ENCODE data around the gene ALDH1A3.
A peak's percentile ranks its signal among the peaks of the same experiment; 100 is the strongest.

ALDH1A3 gene

GRCh38 chr15:100909565-100909964 is 29.9 kb downstream of the ALDH1A3 start:
- Histone ChIP-seq H3K9me3 (ENCODE audit: low read depth, low read length) (no peaks in the 10 kb centered on the region), H3K9ac (ENCODE audit: insufficient read length) (no peak overlapping the region), H3K36me3 (ENCODE audit: insufficient read depth, low read length) (no peaks in the 10 kb centered on the region), H3K27ac (no peak overlapping the region), H3K4me3 (no peak overlapping the region)
- TF ChIP-seq FOXP2 (optimal IDR thresholded peaks at IDR 0.05; ENCODE audit: control extremely low read depth, extremely low read length, insufficient read depth) (no peak), POLR2AphosphoS5 (IDR thresholded peaks at IDR 0.05; ENCODE audit: borderline replicate concordance, low read depth, low read length) (no peak), EZH2 (IDR thresholded peaks at IDR 0.05) (no peak)
- DNase-seq (ENCODE audit: low read depth, low spot score): no peak

GRCh38 chr15:100909989-100910955 is 30.6 kb downstream of the ALDH1A3 start:
- no peak for DNase-seq (ENCODE audit: low read depth, low spot score)
- Histone ChIP-seq H3K36me3 (ENCODE audit: insufficient read depth, low read length) (no peaks in the 10 kb centered on the region), H3K9me3 (ENCODE audit: low read depth, low read length) (no peaks in the 10 kb centered on the region), H3K4me3 (no peak overlapping the region), H3K9ac (ENCODE audit: insufficient read length) (no peak overlapping the region), H3K27ac (no peak overlapping the region)
- TF ChIP-seq FOXP2 (optimal IDR thresholded peaks at IDR 0.05; ENCODE audit: control extremely low read depth, extremely low read length, insufficient read depth) (no peak), POLR2AphosphoS5 (IDR thresholded peaks at IDR 0.05; ENCODE audit: borderline replicate concordance, low read depth, low read length) (no peak), EZH2 (IDR thresholded peaks at IDR 0.05) (no peak)

- DNase-seq (ENCODE audit: low read depth, low spot score): no peak
- no peak overlapping the region for H3K9ac ChIP-seq (ENCODE audit: insufficient read length)
- H3K27ac ChIP-seq: no peak overlapping the region
- no peak overlapping the region for H3K4me3 ChIP-seq
- H3K9me3 ChIP-seq (ENCODE audit: low read depth, low read length): no peaks in the 10 kb centered on the region
- TF ChIP-seq EZH2 (IDR thresholded peaks at IDR 0.05) (no peak), POLR2AphosphoS5 (IDR thresholded peaks at IDR 0.05; ENCODE audit: borderline replicate concordance, low read depth, low read length) (no peak), FOXP2 (optimal IDR thresholded peaks at IDR 0.05; ENCODE audit: control extremely low read depth, extremely low read length, insufficient read depth) (no peak)
- H3K36me3 ChIP-seq (ENCODE audit: insufficient read depth, low read length): no peaks in the 10 kb centered on the region
These were observed 31.5 kb downstream of the ALDH1A3 start for GRCh38 chr15:100911086-100911485.

GRCh38 chr15:100913961-100914360 is 34.3 kb downstream of the ALDH1A3 start:
- H3K36me3 ChIP-seq (ENCODE audit: insufficient read depth, low read length): no peaks in the 10 kb centered on the region
- H3K9ac ChIP-seq (ENCODE audit: insufficient read length): no peak overlapping the region
- TF ChIP-seq EZH2 (IDR thresholded peaks at IDR 0.05) (no peak), FOXP2 (optimal IDR thresholded peaks at IDR 0.05; ENCODE audit: control extremely low read depth, extremely low read length, insufficient read depth) (no peak), POLR2AphosphoS5 (IDR thresholded peaks at IDR 0.05; ENCODE audit: borderline replicate concordance, low read depth, low read length) (no peak)
- H3K27ac ChIP-seq: no peak overlapping the region
- no peaks in the 10 kb centered on the region for H3K9me3 ChIP-seq (ENCODE audit: low read depth, low read length)
- H3K4me3 ChIP-seq: no peak overlapping the region
- no peak for DNase-seq (ENCODE audit: low read depth, low spot score)

GRCh38 chr15:100914876-100915275 is 35.2 kb downstream of the ALDH1A3 start:
- no peak for DNase-seq (ENCODE audit: low read depth, low spot score)
- H3K36me3 ChIP-seq (ENCODE audit: insufficient read depth, low read length): no peaks in the 10 kb centered on the region
- H3K9me3 ChIP-seq (ENCODE audit: low read depth, low read length): no peaks in the 10 kb centered on the region
- H3K27ac ChIP-seq: no peak overlapping the region
- no peak overlapping the region for H3K9ac ChIP-seq (ENCODE audit: insufficient read length)
- TF ChIP-seq FOXP2 (optimal IDR thresholded peaks at IDR 0.05; ENCODE audit: control extremely low read depth, extremely low read length, insufficient read depth) (no peak), EZH2 (IDR thresholded peaks at IDR 0.05) (no peak), POLR2AphosphoS5 (IDR thresholded peaks at IDR 0.05; ENCODE audit: borderline replicate concordance, low read depth, low read length) (no peak)
- H3K4me3 ChIP-seq: no peak overlapping the region

- Histone ChIP-seq H3K4me3 (peak overlapping the region; percentile 84), H3K36me3 (ENCODE audit: insufficient read depth, low read length) (no peaks in the 10 kb centered on the region), H3K27ac (no peak overlapping the region), H3K9ac (ENCODE audit: insufficient read length) (peak overlapping the region; percentile 69), H3K9me3 (ENCODE audit: low read depth, low read length) (no peaks in the 10 kb centered on the region)
- no peak for DNase-seq (ENCODE audit: low read depth, low spot score)
- no peak for TF ChIP-seq EZH2 (IDR thresholded peaks at IDR 0.05)
- peak; percentile 45 for TF ChIP-seq FOXP2 (optimal IDR thresholded peaks at IDR 0.05; ENCODE audit: control extremely low read depth, extremely low read length, insufficient read depth)
- TF ChIP-seq POLR2AphosphoS5 (IDR thresholded peaks at IDR 0.05; ENCODE audit: borderline replicate concordance, low read depth, low read length): no peak
These were observed 38.5 kb downstream of the ALDH1A3 start for GRCh38 chr15:100918034-100918689.

- Histone ChIP-seq H3K9me3 (ENCODE audit: low read depth, low read length) (no peaks in the 10 kb centered on the region), H3K4me3 (peak within 1 kb of the TSS; percentile 84), H3K9ac (ENCODE audit: insufficient read length) (peak within 1 kb of the TSS; percentile 69), H3K27ac (no peak within 1 kb of the TSS), H3K36me3 (ENCODE audit: insufficient read depth, low read length) (no peaks in the 10 kb centered on the region)
- no peak for DNase-seq (ENCODE audit: low read depth, low spot score)
- TF ChIP-seq EZH2 (IDR thresholded peaks at IDR 0.05) (peak; percentile 78), POLR2AphosphoS5 (IDR thresholded peaks at IDR 0.05; ENCODE audit: borderline replicate concordance, low read depth, low read length) (no peak)
These were observed 39.3 kb downstream of the ALDH1A3 start, which contains the start of gene LRRK1 for GRCh38 chr15:100918690-100919480. Gene LRRK1 (plus strand): TSS chr15:100919357. CDS start chr15:100924633, 5,276 bp downstream.
